Hematopoietic multipotent progenitor cell treated with erythropoietin and hydrocortisone succinate and interleukin-3 and kit ligand, for 15 days (in vitro differentiated cells): Measurements from ENCODE around the gene HLA-DOB.

Experiments used
- DNase-seq: peaks from one replicate; pipeline ENCODE4 v3.0.0-alpha.2; 2015; ENCODE audit warnings: low spot score

The HLA-DOB gene

GRCh38 chr6:32843331-32843978, 26.7 kb upstream of the HLA-DOB start:
- no peak for DNase-seq

- no peak for DNase-seq
These were observed 25.9 kb upstream of the HLA-DOB start for GRCh38 chr6:32842690-32843089.

GRCh38 chr6:32842021-32842650, 25.3 kb upstream of the HLA-DOB start:
- no peak for DNase-seq

GRCh38 chr6:32840604-32841246, 23.9 kb upstream of the HLA-DOB start:
- no peak for DNase-seq

- no peak for DNase-seq
These were observed 22.6 kb upstream of the HLA-DOB start for GRCh38 chr6:32839356-32839755.

GRCh38 chr6:32838114-32838958, 21.5 kb upstream of the HLA-DOB start, which contains the start of gene TAP2:
TAP2 (minus strand) TSS chr6:32838739; CDS start chr6:32838233, 506 bp downstream.
- peak; percentile 94 for DNase-seq

GRCh38 chr6:32837651-32838113, 20.9 kb upstream of the HLA-DOB start:
- no peak for DNase-seq

- DNase-seq: no peak
These were observed 20.1 kb upstream of the HLA-DOB start for GRCh38 chr6:32836873-32837272.

- DNase-seq: no peak
These were observed 18.5 kb upstream of the HLA-DOB start for GRCh38 chr6:32835167-32835893.

- no peak for DNase-seq
These were observed 16.9 kb upstream of the HLA-DOB start for GRCh38 chr6:32833664-32834063.

- DNase-seq: no peak
These were observed 15.7 kb upstream of the HLA-DOB start for GRCh38 chr6:32832535-32832934.

GRCh38 chr6:32830936-32831335, 14.1 kb upstream of the HLA-DOB start:
- no peak for DNase-seq

- no peak for DNase-seq
These were observed 13.2 kb upstream of the HLA-DOB start for GRCh38 chr6:32830017-32830416.

- no peak for DNase-seq
These were observed 12.7 kb upstream of the HLA-DOB start for GRCh38 chr6:32829495-32829894.

- DNase-seq: no peak
These were observed 10.2 kb upstream of the HLA-DOB start for GRCh38 chr6:32827025-32827424.

- DNase-seq: peak; percentile 24
These were observed 9.2 kb upstream of the HLA-DOB start for GRCh38 chr6:32825966-32826365.

GRCh38 chr6:32819729-32820128, 2.9 kb upstream of the HLA-DOB start:
- no peak for DNase-seq

GRCh38 chr6:32818867-32819266, 2.1 kb upstream of the HLA-DOB start:
- no peak for DNase-seq

GRCh38 chr6:32815996-32816395, 806 bp downstream of the HLA-DOB start:
- no peak for DNase-seq

GRCh38 chr6:32815115-32815514, 1.7 kb downstream of the HLA-DOB start:
- no peak for DNase-seq

- DNase-seq: no peak
These were observed 2.7 kb downstream of the HLA-DOB start for GRCh38 chr6:32814145-32814544.

- no peak for DNase-seq
These were observed 7.6 kb downstream of the HLA-DOB start for GRCh38 chr6:32809171-32809570.
